OCI-LY3 (cell line): Measurements from ENCODE around the gene CELF1.

Experiments
- EZH2phosphoT487 ChIP-seq: fragments of 200-600 bp; shearing (Covaris generic); IDR thresholded peaks from 2 replicates; pipeline ENCODE4 v1.6.1; 2018; ENCODE audit warnings: antibody characterized with exemption, mixed run types, low read depth
- TF ChIP-seq, protein P1 (sequence below): fragments of 200-600, 300-600 bp; sonication (generic); IDR thresholded peaks from 2 replicates; pipeline ENCODE4 v1.5.1; 2014; ENCODE audit warnings: antibody characterized with exemption, low read length, low read depth

DNA sequence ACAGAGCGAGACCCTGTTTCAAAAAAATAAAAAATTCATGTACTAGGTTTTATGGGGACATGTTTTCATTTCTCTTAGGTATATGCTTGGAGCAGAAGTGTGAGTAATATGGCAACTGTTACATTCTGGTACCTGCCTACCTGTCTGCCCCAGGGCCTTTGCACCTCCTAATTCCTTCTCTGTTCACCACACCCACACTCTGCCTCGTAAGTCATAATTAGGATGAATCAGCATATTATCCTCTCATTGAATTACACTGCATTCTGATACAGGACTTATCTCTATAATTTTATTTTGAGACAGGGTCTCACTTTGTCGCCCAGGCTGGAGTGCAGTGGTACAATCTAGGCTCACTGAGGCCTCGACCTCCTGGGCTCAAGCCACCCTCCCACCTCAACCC lies 100.9 kb downstream of the CELF1 start:
- TF ChIP-seq, protein P1, sequence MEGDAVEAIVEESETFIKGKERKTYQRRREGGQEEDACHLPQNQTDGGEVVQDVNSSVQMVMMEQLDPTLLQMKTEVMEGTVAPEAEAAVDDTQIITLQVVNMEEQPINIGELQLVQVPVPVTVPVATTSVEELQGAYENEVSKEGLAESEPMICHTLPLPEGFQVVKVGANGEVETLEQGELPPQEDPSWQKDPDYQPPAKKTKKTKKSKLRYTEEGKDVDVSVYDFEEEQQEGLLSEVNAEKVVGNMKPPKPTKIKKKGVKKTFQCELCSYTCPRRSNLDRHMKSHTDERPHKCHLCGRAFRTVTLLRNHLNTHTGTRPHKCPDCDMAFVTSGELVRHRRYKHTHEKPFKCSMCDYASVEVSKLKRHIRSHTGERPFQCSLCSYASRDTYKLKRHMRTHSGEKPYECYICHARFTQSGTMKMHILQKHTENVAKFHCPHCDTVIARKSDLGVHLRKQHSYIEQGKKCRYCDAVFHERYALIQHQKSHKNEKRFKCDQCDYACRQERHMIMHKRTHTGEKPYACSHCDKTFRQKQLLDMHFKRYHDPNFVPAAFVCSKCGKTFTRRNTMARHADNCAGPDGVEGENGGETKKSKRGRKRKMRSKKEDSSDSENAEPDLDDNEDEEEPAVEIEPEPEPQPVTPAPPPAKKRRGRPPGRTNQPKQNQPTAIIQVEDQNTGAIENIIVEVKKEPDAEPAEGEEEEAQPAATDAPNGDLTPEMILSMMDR, result no peak
- TF ChIP-seq EZH2phosphoT487, result no peak
